Endothelial cell of umbilical vein (primary cell): ENCODE measurements around the gene HVCN1. TPM values are rescaled to one million over a fixed set of nuclear protein-coding genes. Genes with fewer than 3 reads are reported as not detected.

ENCODE experiments used
- BruUV-seq: library from RNA; stranded (reverse); fragments of 400-500 nt; replicated peaks from 2 replicates; lab custom pipeline; 2021; lab: Mats Ljungman, UMichigan
- CTCF ChIA-PET: fragments of 300-600, 350-600 bp; sonication (Branson Sonifier 250); formaldehyde crosslinking; loops from one replicate; lab custom pipeline; 2021; ENCODE audit warnings: antibody characterized with exemption, inconsistent platforms; lab: Charles Lee
- POLR2A ChIA-PET: fragments of 300-600, 350-600 bp; sonication (Branson Sonifier 250); formaldehyde crosslinking; loops from one replicate; lab custom pipeline; 2021; ENCODE audit warnings: antibody characterized with exemption, inconsistent platforms; lab: Charles Lee
- DNase-seq: peaks from one replicate; pipeline ENCODE4 v3.0.0-alpha.2; 2011; ENCODE audit warnings: low read depth, low spot score
- FAIRE-seq: peaks from 2 replicates; lab custom pipeline; 2011; peaks lifted over from hg19 to GRCh38; lab: Jason Lieb, UNC
- H2AFZ ChIP-seq: 2 replicates; pipeline ENCODE4 v1.6.0; 2012; ENCODE audit warnings: low read depth, low read length, control low read depth, inconsistent platforms
- H3K27ac ChIP-seq: 2 replicates; pipeline ENCODE4 v1.5.1; 2011; ENCODE audit warnings: low read depth, mild to moderate bottlenecking, control low read depth, low read length, moderate library complexity; ENCODE audit not compliant: insufficient read depth
- H3K27me3 ChIP-seq, 2 experiments: 2 replicates each; pipeline versions ENCODE4 v1.6.0 to v1.6.1; 2011; ENCODE audit warnings: low read length in 2 of 2, mixed read lengths in 1 of 2; ENCODE audit not compliant: control insufficient read depth in 2 of 2, insufficient read depth in 2 of 2
- H3K36me3 ChIP-seq, 2 experiments: 2 replicates in 1 of 2; 3 replicates in 1 of 2; pipeline ENCODE4 v1.5.1; 2011; ENCODE audit warnings: low read length in 2 of 2, mild to moderate bottlenecking in 1 of 2, moderate library complexity in 1 of 2; ENCODE audit not compliant: control insufficient read depth in 2 of 2, insufficient read depth in 2 of 2; ENCODE audit errors: extremely low read depth in 1 of 2
- H3K4me1 ChIP-seq: 3 replicates; pipeline ENCODE4 v1.5.1; 2011; ENCODE audit warnings: mild to moderate bottlenecking, low read length; ENCODE audit not compliant: control insufficient read depth, insufficient read depth; ENCODE audit errors: extremely low read depth
- H3K4me2 ChIP-seq: 2 replicates; pipeline ENCODE4 v1.6.1; 2011; ENCODE audit warnings: low read length, control low read depth, mixed read lengths; ENCODE audit not compliant: insufficient read depth
- H3K4me3 ChIP-seq, 3 experiments: fragments of 200-600 bp in 1 of 3; sonication (generic), shearing (Covaris generic) in 1 of 3; replicated peaks in 1 of 3; 2 replicates each; pipeline ENCODE4 v1.5.1; 2011 to 2016; ENCODE audit warnings: control low read depth in 3 of 3, low read length in 3 of 3, mild to moderate bottlenecking in 2 of 3, inconsistent platforms in 1 of 3, low read depth in 1 of 3, moderate library complexity in 1 of 3; ENCODE audit not compliant: insufficient read depth in 1 of 3
- H3K79me2 ChIP-seq: 2 replicates; pipeline ENCODE4 v1.6.0; 2012; ENCODE audit warnings: low read length, inconsistent platforms; ENCODE audit not compliant: control insufficient read depth, insufficient read depth
- H3K9ac ChIP-seq: replicated peaks from 2 replicates; pipeline ENCODE3; 2011; ENCODE audit warnings: low read length, control low read depth; ENCODE audit not compliant: insufficient read depth; ENCODE audit errors: extremely low read depth
- H3K9me1 ChIP-seq: replicated peaks from 3 replicates; pipeline ENCODE4 v1.6.0; 2011; ENCODE audit warnings: mild to moderate bottlenecking, low read length; ENCODE audit not compliant: control insufficient read depth, insufficient read depth; ENCODE audit errors: extremely low read depth
- H3K9me3 ChIP-seq: replicated peaks from 2 replicates; pipeline ENCODE4 v1.5.1; 2012; ENCODE audit warnings: low read length, inconsistent platforms; ENCODE audit not compliant: control insufficient read depth, insufficient read depth
- H4K20me1 ChIP-seq: replicated peaks from 2 replicates; pipeline ENCODE3; 2011; ENCODE audit warnings: mild to moderate bottlenecking, low read length; ENCODE audit not compliant: control insufficient read depth, insufficient read depth; ENCODE audit errors: extremely low read depth
- CTCF ChIP-seq, 2 donors: IDR thresholded peaks; 1 replicate in 1 of 2; 2 replicates in 1 of 2; pipeline ENCODE4 v1.5.1; 2011; ENCODE audit warnings: low read length in 2 of 2, mild to moderate bottlenecking in 2 of 2, moderate library complexity in 2 of 2, control low read depth in 1 of 2, inconsistent platforms in 1 of 2, low read depth in 1 of 2; ENCODE audit not compliant: insufficient read depth in 1 of 2; ENCODE audit errors: extremely low read depth in 1 of 2
- EZH2 ChIP-seq: IDR thresholded peaks from 2 replicates; pipeline ENCODE4 v1.6.1; 2012; ENCODE audit warnings: borderline replicate concordance, low read depth, mild to moderate bottlenecking, moderate library complexity, low read length, inconsistent platforms; ENCODE audit not compliant: severe bottlenecking
- FOS ChIP-seq: IDR thresholded peaks from 2 replicates; pipeline ENCODE4 v1.6.1; 2011; ENCODE audit warnings: mild to moderate bottlenecking, low read length, moderate library complexity, borderline replicate concordance; ENCODE audit not compliant: insufficient read depth
- GATA2 ChIP-seq: IDR thresholded peaks from 2 replicates; pipeline ENCODE4 v1.7.0; 2011; ENCODE audit warnings: low read depth, mild to moderate bottlenecking, moderate library complexity, mixed read lengths, low read length; ENCODE audit not compliant: insufficient read length, insufficient read depth
- JUN ChIP-seq: IDR thresholded peaks from 2 replicates; pipeline ENCODE4 v1.6.1; 2011; ENCODE audit warnings: borderline replicate concordance, low read depth; ENCODE audit not compliant: insufficient read length, insufficient read depth
- MAX ChIP-seq: IDR thresholded peaks from 2 replicates; pipeline ENCODE4 v1.6.1; 2011; ENCODE audit not compliant: insufficient read depth, insufficient read length
- MYC ChIP-seq: IDR thresholded peaks from one replicate; pipeline ENCODE4 v1.6.1; 2011; ENCODE audit warnings: mild to moderate bottlenecking, low read depth, low read length
- POLR2A ChIP-seq: IDR thresholded peaks from 2 replicates; pipeline ENCODE4 v1.6.1; 2012; ENCODE audit warnings: low read depth, mild to moderate bottlenecking, control low read depth, low read length
- POLR2AphosphoS5 ChIP-seq: IDR thresholded peaks from 2 replicates; pipeline ENCODE4 v1.6.1; 2012; ENCODE audit warnings: low read depth, mild to moderate bottlenecking, control low read depth, low read length, moderate library complexity; ENCODE audit not compliant: insufficient read depth
- dilution Hi-C: fragments of 300-500 bp; cut with MboI; formaldehyde crosslinking; loops from one replicate; pipeline ENCODE4 v1.15.0; 2019; ENCODE audit warnings: low sequenced_read_pairs; ENCODE audit not compliant: extremely low pct_ligation_motif_present
- intact Hi-C: fragments of 100-400 bp; cut with micrococcal nuclease; formaldehyde crosslinking; loops from one replicate; pipeline ENCODE4 v1.10.0; 2022
- polyA plus RNA-seq, 4 experiments: library from polyadenylated mRNA; depleted of rRNA in 3 of 4; stranded (reverse) in 3 of 4; unstranded in 1 of 4; fragments of >200 nt; gene quantifications; 2 replicates each; pipeline versions ENCODE4 v1.2.1 to v1.2.3, GENCODE V29; 2011 to 2012; ENCODE audit warnings: missing spikeins in 1 of 4
- total RNA-seq: library from RNA; stranded (reverse); gene quantifications from 2 replicates; pipeline ENCODE4 v1.2.3, GENCODE V29; 2021

The HVCN1 gene
- total and polyA plus RNA-seq, 2 donors (not counting 3 experiments of a cell fraction or from before 2014, with no cell fraction given): 3.7 to 8.4 TPM

DNA sequence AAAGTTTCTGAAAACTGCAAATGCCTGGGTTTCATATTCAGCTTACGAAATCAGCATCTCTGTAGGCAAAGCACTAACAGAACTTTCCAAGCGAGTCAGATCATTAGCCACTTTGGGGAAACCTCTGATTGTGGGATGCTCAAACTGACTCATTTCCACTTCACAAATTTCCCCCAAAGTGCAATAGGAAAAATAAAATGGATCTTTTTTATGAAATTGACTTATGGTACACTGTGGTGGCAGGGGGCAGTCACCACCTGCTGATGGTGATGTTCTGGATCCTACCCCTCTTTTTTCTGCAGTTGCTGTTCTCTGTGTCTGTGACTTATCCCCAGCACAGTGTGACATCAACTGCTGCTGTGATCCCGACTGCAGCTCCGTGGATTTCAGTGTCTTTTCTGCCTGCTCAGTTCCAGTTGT lies 69.4 kb downstream of the HVCN1 start:
- Histone ChIP-seq H3K27me3 (no peaks in the 10 kb centered on the region), H3K4me1 (peaks cover 2% of the 10 kb centered on the region), H3K4me3 (no peak overlapping the region), H3K9me1 (no peaks in the 10 kb centered on the region), H3K27ac (no peak overlapping the region), H2AFZ (no peak overlapping the region), H3K79me2 (no peaks in the 10 kb centered on the region), H3K4me2 (no peak overlapping the region), H3K9me3 (no peaks in the 10 kb centered on the region), H3K9ac (no peak overlapping the region), H4K20me1 (no peaks in the 10 kb centered on the region), H3K36me3 (no peaks in the 10 kb centered on the region)
- dilution Hi-C loops: no loop called here
- no peak for FAIRE-seq
- intact Hi-C loops: no loop called here
- CTCF ChIA-PET: no interaction called here
- DNase-seq: no peak
- no TSS peak for BruUV-seq
- POLR2A ChIA-PET: no interaction called here
- TF ChIP-seq JUN: no peak
- no peak for TF ChIP-seq POLR2A
- TF ChIP-seq POLR2AphosphoS5: no peak
- no peak for TF ChIP-seq MAX
- TF ChIP-seq FOS: no peak
- TF ChIP-seq GATA2: no peak
- no peak for TF ChIP-seq CTCF (IDR thresholded peaks at IDR 0.05; ENCODE audit: extremely low read depth in 1 of 2, insufficient read depth in 1 of 2, low read depth in 1 of 2, low read length in 2 of 2)
- no peak for TF ChIP-seq EZH2
- TF ChIP-seq MYC: no peak
